Right renal pelvis (tissue), 4 donors: ENCODE results near the gene GRK4. TPM values are rescaled to one million over a fixed set of nuclear protein-coding genes. Genes with fewer than 3 reads are reported as not detected.
"Not testable (repeated sequence)": the region's sequence is repeated elsewhere in the genome, so short reads cannot be mapped to it uniquely, and the experiment has no call there.

ENCODE experiments used
- DNase-seq, 4 donors: peaks; one replicate each; pipeline ENCODE4 v3.0.0-alpha.2; 2013; ENCODE audit warnings: low read depth in 4 of 4, low spot score in 3 of 4, missing footprints in 1 of 4
- polyA plus RNA-seq, 4 donors: library from polyadenylated mRNA; unstranded; fragments of 120-200 nt; gene quantifications; one replicate each; pipeline ENCODE4 v1.2.1, GENCODE V29; 2013; ENCODE audit not compliant: insufficient read length in 4 of 4

The GRK4 gene
- polyA plus RNA-seq, 4 donors: 7.4 to 8.5 (median 7.6) TPM

DNA sequence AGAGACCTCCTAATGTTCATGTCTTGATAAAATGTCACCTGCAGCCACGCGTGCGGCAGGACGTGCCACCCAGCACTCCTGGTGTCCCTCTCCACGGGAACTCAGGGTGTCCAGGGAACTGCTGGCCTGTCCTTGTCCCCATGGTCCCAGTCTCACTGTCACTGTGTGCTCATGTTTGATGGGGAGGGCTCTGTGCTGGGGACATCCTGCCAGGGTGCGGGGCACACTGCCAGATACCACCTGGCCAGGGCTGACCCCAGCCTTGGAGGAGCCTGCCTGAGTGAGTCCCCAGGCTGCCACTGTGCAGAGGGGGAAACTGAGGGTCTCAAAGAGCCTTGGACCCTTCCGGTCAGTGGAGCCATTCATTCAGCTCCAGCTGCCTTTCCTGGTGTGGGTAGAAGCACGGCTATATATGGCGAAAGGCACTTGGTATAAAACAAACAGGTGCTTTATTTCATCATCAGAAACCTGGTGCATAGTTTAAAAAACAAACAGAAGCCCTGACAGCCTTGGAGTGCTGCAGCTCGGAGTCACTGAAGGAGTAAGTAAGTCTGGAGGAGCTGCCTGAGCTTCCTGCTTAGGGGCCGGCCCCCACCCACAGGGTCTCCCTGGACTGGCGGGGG is 33.1 kb upstream of the GRK4 start:
- no peak for DNase-seq

DNA sequence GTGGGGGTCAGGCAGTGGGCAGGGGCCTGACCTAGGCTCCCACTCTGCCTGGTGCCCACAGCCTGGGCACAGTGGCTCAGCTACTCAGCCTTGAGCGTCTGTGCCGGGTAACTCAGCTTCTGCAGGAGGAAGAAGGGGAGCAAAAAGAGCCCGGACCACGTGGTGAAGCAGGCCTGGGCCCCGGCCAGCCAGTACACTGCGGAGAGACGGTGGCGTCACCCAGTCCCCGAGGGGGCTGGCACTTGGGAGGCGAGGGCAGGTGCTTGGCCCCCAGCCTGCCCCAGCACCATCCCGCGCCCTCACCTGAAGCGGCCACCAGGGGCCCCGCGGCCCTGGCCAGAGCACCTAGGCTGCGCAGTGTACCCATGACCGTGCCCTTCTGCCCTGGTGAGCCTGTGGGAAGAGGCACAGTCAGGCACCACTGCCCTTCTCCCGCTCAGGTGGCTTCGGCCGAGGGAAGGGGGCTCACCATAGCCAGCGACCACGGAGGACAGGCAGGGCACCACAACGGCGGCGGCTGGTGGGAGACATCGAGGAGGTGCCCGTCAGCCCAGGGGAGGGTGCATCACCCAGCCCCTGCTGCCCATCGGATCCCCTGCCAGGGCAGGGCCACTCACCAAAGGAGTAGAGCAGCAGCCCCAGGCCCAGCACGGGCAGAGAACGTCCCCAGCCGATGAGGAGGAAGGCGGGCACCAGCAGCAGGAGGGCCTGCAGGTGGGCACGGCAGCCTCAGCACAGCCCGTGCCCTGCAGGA is 32.4 kb upstream of the GRK4 start:
- no peak for DNase-seq

DNA sequence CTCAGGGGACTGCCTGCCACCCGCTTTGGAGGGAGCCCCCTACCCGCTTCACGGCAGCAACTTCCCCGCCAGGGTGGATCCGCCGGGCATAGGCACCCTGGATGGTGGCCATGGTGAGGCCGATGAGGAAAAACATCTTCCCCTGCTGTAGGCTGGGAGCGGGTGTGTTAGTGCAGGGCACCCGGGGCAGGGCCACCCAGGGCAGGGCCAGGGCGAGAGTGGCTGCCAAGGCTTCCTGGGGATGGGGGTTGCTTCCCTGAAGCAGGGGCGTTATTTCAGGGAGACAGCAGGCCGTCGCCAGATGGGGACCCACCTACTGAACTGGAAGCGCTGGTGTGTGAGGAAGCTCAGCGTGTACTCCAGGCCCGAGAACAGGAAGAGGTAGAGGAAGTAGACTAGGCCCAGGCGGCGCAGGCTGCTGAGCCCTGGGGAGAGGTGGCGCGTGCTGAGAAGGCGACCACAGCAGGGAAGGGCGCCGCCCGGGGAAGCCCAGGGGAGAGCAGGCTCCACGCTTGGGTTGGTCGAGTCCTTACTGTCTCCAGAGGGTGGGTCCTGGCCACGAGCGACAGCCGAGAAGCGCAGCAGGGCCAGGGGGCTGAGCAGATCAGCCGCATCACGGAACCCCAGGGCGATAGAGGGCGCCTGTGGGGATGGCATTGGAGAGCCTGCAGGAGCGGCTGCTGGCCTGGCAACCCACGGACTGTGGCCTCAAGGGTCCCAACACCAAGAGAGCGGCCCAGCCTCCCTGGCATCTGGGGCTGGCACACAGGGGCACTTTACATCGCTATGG is 31.7 kb upstream of the GRK4 start:
- no peak for DNase-seq

DNA sequence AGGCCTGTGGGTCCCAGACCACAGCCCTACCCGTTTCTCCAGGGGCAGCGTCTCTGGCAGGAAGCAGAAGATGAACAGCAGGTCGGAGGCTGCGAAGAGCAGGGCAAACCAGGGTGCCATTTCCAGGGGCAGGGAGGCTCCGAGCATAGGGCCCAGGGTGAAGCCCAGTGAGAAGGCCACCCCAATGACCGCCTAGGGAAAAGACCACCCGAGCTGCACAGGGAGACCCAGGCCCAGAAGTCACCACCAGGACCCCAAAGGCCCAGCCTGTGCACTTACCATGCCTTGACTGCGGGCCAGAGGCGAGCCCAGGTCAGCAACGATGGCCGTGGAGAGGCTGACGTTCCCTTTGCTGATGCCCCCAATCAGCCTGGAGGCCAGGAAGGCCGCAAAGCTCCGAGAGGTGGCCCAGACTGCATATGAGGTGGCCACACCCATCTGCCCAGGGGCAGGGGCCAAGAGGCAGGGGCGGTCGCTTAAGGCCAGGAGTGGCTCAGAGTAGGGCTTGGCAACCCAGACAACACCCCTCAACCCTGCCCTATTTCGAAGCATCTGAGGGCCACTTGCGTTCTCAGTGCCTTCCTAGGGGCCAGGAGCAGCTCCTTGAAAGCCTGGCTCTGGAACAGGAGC is 30.9 kb upstream of the GRK4 start:
- DNase-seq: no peak

DNA sequence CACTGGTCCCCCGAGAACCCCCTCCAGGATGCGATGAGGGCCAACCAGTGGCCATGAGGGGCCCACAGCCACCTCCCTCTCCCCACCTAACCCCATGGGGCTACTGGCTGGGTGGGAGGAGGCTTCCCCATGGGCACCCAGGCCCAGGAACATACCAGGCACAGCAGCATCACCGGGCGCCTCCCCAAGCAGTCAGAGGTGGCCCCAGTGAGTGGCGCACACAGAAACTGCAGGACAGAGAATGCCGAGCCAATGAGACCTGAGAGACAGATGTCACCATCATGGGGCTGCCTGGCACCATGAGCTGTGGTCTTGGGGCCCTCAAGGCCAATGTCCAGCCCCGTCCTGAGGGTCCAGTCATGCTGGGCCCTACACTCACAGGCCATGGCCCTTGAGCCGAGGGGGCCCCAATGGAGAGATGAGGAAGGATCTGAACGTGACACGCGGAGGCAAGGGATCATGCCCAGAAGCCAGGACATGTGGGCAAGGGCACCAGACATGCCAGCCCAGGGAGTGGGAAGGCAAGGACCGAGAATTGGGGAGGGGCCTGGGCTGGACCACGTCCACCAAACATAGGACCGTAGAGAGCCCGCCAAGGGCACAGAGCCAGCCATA is 30.3 kb upstream of the GRK4 start:
- DNase-seq: no peak

DNA sequence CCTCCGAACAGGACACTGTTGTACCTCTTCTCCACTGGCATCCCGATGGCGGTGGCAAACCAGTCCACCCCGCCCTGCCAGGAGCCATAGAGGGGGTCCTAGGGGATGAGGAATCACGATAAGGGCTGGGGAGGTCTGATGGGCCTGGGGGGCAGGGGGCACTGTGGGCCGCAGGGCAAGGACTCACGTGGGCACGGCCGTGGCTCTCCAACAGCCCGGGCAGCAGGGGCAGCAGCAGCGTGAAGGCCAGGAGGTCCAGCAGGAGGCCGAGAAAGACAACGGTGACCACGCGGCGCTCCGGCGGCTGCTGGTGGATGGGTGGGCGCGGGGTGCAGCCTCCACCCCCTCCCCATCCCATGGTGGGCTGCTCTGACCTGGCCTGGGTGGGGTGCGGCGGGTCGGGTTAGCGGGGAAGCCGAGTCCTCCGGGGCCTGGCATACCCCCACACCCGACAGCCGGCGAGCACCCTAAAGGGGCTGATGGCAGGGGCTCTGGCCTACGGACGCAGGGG is 29.8 kb upstream of the GRK4 start:
- DNase-seq: no peak

DNA sequence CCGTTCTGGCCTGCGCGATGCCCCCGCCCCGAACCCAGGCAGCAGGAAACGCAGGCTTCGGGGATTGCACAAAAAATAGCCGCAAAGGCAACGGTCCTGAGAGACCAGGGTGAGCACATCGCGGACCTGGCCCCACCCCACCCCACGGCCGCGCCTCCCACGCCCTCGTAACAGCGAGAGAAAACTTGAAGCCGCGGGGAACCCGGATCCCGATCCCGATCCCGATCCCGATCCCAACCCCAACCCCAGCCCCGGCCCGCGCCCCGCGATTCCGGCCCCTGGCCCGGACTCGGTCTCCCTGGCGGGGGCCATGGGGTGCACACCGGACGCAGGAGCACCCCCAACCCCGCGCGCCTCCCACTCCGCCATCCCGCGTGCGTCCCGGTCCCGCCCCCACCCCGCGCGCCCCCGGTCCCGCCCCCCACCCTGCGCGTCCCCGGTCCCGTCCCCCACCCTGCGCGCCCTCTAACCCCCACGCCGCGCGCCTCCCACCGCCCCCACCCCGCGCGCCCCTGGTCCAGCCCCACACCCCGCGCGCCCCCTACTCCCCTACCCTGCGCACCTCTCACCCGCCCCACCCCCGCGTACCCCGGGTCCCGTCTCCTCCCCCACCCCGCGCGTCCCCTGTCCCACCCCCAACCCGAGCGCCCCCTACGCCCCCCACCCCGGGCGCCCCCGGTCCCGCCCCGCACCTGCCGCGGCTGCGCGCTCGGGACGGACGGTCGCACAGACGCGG is 29.1 kb upstream of the GRK4 start:
- no peak for DNase-seq

DNA sequence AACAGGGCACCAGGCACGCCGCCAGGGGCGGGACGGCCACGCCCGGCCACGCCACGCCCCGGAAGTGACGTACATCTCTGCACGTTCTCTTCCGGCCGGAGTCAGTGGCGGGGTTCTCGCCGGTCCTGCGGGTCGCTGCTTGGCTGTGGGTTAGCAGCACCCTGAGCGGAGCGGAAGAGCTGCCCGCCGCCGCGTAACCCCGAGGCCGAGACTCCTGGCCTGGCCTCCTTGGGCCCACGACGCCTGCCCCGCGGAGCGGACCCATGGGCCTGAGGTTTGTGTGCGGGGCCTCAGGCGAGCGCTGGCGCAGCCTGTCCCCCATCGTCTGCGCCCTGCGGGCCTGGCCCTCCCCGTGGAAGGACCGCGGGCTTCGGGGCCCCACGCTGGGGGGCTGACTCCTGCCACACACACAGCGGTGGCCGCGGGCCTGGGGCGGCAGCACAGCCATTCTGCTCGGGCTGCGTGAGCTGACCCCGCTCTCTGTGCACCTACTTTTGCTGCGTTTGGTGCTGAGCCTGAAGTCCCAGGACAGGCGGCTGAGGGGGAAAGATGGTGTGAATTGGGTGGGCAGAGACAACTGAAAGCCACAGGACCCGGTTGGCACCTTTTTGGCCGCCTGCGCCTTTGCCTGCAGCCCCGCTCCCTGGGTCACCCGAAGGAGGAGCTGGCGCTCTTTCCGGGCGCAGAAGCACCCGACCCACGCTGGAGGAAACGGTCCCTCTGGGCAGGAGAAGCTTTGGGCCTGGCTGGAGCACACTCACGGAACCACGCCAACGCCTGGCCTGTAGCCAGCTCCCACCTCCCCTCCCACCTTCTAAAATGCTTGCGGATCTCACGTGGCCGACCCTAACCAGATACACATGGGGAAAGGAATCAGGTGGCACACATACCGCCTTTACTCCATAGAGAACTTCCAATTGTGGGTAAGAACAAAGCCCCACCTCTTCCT is 28.3 kb upstream of the GRK4 start:
- DNase-seq: peak; percentile 82 to 89 (median 84)

DNA sequence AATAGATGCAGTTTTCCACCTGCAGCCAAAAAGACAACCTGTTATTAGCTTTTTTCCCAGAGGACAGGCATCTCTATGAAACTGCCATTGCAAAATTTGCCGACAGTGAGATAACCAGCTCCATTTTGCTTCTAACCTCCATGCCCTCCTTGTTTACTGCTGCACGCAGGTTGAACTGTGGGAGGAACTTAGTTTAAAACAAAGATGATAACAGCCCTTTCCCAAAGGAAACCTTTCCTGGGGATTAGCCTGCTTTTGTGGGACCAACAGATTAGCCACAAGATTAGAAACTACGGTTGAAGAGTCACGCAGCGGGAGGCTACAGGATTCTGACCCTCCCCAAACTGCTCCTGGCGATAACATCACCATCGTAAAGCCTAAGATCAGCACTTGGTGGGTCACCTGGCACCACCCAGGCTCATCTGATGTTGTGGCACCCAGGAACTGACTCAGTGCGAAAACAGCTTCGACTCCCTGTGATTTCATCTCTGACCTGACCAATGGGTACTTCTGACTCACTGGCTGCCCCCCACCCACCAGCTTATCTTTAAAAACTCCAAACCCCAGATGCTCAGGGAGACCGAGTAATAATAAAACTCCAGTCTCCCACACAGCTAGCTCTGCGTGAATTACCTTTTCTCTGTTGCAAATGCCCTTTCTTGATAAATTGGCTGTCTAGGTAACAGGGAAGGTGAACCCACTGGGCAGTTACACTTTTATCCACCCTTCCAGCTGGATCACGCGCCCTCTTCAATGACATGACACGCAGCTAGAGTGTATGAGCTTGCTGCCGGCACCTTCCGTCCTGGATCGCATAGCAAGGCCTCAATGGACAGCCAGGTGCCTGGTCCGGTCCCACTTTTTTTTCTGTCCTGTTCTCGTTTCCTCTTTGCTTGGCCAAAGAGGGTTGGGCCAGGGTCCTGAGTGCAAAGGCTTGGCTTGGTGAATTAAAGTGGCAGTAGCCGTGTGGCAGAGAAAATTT is 27.3 kb upstream of the GRK4 start:
- DNase-seq: no peak

DNA sequence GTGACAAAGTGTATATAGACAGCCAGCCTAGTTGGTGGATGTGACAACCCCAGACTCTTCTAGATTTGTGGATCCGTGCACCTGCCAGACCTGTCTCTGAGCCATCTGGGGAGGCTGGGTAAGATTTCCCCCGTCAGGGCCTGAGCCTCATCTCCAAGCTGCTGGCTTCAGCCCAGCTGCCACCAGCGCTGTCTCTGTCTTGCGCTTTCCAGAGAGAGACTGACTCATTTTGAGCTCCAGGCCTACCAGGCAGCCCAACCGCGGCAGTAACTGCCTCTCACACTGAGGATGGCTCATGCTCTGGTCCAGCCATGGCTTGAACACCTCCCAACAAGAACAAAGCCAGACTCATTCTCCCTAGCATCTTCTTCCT is 26.6 kb upstream of the GRK4 start:
- DNase-seq: no peak

DNA sequence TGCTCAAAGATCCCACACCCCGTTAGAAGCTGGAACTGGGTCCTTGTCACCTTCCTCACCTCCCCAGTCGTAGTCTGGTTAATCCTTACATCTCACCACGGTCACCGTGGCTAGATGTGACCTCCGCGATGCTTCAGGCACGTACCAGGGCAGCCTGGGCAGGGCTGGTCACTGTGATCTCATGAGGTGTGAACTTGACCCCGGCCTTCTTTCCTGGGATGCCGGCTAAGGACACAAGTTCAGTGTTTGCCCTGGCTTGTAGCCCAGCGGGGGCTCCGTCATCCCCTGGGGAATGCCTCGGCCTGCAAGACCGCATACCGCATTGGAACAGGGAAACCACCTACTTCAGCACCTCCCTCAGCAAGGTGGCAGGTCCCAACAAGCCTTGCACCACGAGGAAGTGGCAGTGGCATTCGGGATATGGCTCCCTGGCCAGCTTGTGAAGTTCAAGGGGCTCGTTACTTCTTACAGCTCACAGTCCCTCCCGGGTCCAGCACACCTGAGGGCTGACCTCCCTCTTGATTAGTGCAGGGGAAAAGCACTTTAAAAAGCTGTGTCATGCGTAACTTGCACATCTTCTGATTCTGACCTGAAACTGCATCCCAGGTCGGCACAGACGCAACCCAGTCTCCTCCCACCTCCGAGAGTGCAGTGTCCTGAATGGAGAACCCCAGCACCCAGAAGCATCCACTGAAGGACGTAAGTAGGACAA is 26.1 kb upstream of the GRK4 start:
- no peak for DNase-seq

DNA sequence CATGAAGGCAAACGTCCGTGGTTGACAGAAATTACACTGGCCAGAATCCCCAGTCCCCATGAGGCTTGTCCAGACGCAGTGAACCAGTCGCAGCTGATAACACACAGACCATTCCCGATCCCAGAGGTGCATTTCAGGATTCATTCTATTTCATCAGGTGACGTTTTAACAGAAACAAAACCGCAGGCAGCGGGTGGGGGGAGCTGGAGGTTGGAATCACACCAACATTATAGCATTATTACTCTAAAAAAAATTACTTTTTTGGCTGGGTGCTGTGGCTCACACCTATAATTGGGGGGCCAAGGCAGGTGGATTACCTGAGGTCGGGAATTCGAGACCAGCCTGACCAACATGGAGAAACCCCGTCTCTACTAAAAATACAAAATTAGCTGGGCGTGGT is 25.4 kb upstream of the GRK4 start:
- DNase-seq: no peak

DNA sequence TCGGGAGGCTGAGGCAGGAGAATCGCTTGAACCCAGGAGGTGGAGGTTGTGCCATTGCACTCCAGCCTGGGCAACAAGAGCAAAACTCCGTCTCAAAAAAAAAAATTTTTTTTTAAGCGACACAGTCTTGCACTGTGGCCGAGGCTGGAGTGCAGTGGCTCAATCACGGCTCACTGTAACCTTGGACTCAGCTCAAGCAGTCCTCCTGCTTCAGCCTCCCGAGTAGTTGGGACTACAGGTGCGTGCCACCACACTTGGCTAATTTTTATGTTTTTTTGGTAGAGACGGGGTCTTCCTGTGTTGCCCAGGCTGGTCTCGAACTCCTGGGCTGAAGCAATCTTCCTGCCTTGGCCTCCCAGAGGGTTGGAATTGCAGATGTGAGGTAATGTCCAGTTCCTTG is 25.0 kb upstream of the GRK4 start:
- not testable (repeated sequence) for DNase-seq

DNA sequence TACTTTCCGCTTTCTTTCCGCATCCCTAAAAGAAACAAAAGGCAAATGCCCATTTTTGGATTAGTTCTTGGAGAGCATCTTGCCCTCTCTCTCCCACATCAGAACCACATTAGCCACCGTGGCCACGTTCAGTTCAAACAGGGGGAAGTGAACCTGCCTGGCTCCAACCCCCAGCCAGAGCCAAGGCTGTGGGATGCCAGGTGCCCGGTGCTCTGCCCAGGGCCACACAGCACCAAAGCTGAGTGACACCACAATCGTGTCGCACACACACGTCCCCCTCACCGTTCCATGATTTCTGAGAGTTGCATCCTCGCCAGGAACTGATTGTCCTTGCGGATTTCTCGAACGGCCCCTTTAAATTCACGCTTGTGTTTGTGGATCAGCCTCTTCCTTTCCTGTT is 24.5 kb upstream of the GRK4 start:
- DNase-seq: no peak

DNA sequence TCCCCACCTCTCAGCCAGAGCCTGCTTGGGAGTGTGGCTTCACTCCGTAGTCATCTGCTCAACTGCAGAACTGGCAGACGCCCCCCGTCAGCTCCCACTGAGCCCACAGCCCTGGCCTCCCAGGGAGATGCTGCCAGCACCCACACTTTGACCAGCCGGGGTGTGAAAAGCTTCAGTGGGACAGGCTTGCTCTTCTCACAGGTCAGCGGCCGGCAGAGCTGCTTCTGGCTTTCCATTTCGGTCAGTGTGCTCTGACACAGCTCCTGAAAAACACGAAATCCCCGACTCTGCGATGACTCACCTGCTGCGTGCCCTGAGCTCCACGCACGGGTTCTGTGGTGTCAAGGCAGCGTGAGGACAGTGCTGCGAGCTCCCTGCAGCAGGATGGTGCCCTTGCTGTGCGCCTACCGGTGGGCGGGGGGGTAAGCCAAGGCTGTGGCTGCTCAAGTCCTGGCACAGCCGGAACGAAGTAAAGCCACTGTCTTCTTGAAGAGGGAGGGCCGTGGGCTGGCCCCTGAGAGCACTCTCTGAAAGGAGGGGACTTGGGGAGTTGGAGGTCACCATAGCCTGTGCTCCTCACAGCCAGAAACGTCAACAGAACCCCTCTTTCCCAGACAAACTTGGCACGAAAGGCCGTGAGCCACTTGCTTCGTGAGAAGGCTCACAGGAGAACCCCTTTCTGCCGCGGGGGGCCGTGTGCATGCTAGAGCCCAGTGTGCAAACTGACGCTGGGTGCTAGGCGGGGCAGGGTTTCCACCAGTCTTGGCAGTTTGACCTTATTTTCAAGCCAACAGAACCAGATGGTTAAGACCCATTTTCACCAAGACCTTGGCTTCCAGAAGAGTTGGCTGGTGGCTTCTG is 23.8 kb upstream of the GRK4 start:
- no peak for DNase-seq
